ENCODE results near the gene FKRP.

FKRP gene

DNA sequence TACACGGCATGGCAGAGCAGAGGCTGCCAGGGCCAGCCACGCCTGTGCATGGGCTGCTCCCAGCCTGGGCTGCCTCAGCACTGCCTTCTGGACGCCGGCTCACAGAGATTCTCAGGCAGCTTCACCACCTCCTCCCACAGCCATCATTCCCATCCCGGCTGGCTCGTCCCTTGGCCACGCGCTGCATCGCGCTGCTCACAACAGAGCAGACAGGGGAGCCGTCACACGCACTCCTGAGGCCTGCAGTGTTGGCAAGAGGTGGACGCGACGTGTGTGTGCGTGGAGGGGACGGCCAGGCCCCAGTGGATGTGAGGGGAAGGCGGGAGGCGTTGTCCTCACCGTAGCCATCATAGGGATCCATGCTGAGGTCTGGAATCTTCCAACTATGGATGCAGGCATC lies 21.4 kb upstream of the FKRP start:
- no peak for DNase-seq (ENCODE audit: low spot score)
- H3K4me3 ChIP-seq = no peak overlapping the region
- TF ChIP-seq CTCF (IDR thresholded peaks at IDR 0.05) = no peak
- H3K27ac ChIP-seq = no peak overlapping the region

GRCh38 chr19:46725036-46725820 lies 20.6 kb upstream of the FKRP start:
- no peak for DNase-seq (ENCODE audit: low spot score)
- H3K27ac ChIP-seq = no peak overlapping the region
- H3K4me3 ChIP-seq = no peak overlapping the region
- no peak for TF ChIP-seq CTCF (IDR thresholded peaks at IDR 0.05)

- no peak for TF ChIP-seq CTCF (IDR thresholded peaks at IDR 0.05)
- H3K27ac ChIP-seq = no peak overlapping the region
- no peak overlapping the region for H3K4me3 ChIP-seq
- DNase-seq (ENCODE audit: low spot score) = no peak
Measured at GRCh38 chr19:46725859-46726393, 19.9 kb upstream of the FKRP start.

GRCh38 chr19:46726551-46726950 lies 19.3 kb upstream of the FKRP start:
- no peak overlapping the region for H3K4me3 ChIP-seq
- H3K27ac ChIP-seq = no peak overlapping the region
- DNase-seq (ENCODE audit: low spot score) = no peak
- TF ChIP-seq CTCF (IDR thresholded peaks at IDR 0.05) = no peak

DNA sequence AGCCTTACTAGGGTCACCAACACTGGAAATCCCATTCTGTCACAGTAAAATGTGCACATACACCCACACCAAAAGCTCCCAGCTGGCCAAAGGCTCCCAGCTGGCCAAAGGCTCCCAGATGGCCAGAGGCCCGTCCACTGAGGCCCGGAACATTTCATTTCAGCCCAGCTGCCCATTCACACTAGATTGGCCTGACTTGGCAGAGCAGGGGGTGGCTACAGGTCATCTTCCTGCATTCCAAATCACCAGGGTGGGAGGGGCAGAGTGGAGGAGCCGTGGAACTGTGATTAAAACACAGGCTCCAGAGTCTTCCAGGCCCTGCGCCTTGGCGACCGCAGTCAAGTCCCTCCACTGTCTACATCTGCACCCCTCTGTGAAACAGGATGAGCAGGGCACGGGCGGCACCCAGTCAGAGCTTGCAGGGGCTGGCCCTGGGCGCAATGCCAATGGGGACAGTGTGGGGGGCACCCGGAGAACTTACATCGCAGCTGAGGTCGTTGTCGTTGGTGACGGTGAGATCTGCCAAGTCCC lies 18.8 kb upstream of the FKRP start:
- DNase-seq (ENCODE audit: low spot score) = no peak
- no peak for TF ChIP-seq CTCF (IDR thresholded peaks at IDR 0.05)
- Histone ChIP-seq H3K27ac (no peak overlapping the region), H3K4me3 (no peak overlapping the region)

- Histone ChIP-seq H3K27ac (peak overlapping the region in 1 of 2 donors; percentile 42), H3K4me3 (no peak overlapping the region)
- no peak for TF ChIP-seq CTCF (IDR thresholded peaks at IDR 0.05)
- DNase-seq (ENCODE audit: low spot score) = no peak
Measured at GRCh38 chr19:46727757-46728156, 18.1 kb upstream of the FKRP start.

- H3K4me3 ChIP-seq = no peak overlapping the region
- no peak for DNase-seq (ENCODE audit: low spot score)
- H3K27ac ChIP-seq = peak overlapping the region in 1 of 2 donors; percentile 42
- TF ChIP-seq CTCF (IDR thresholded peaks at IDR 0.05) = no peak
Measured at GRCh38 chr19:46728208-46728607, 17.6 kb upstream of the FKRP start.

Measured in coronary artery (tissue), 2 donors.